Heart left ventricle (tissue), 16 donors: ENCODE measurements around the gene BCL2L12. TPM values are rescaled to one million over a fixed set of nuclear protein-coding genes. Genes with fewer than 3 reads are reported as not detected.

Experiments
- ATAC-seq, 4 donors: fragments of 200-7000 bp; cut with Tn5 transposase; one replicate each; pipeline ENCODE4 v1.9.1; 2020 to 2022; ENCODE audit warnings: moderate library complexity in 4 of 4, mild to moderate bottlenecking in 3 of 4, moderate number of reproducible peaks in 1 of 4
- DNase-seq, 5 donors: peaks; one replicate each; pipeline ENCODE4 v3.0.0-alpha.2; 2020
- H3K27ac ChIP-seq, 12 donors: fragments of 200-600 bp; sonication (generic) in 4 of 12; one replicate each; pipeline versions ENCODE4 v1.5.0 to v1.8.0; 2016 to 2022; ENCODE audit warnings: mild to moderate bottlenecking in 2 of 12
- H3K27me3 ChIP-seq, 9 donors: fragments of 200-600 bp; sonication (generic) in 2 of 9; one replicate each; pipeline versions ENCODE4 v1.5.1 to v1.8.0; 2016 to 2022; ENCODE audit warnings: mild to moderate bottlenecking in 3 of 9
- H3K36me3 ChIP-seq, 9 donors: fragments of 200-600 bp; sonication (generic) in 2 of 9; one replicate each; pipeline versions ENCODE4 v1.5.0 to v1.8.0; 2018 to 2022; ENCODE audit warnings: mild to moderate bottlenecking in 2 of 9
- H3K4me1 ChIP-seq, 12 donors: fragments of 200-600 bp; sonication (generic) in 4 of 12; one replicate each; pipeline versions ENCODE4 v1.5.0 to v1.8.0; 2016 to 2022; ENCODE audit warnings: mild to moderate bottlenecking in 3 of 12
- H3K4me3 ChIP-seq, 12 donors: fragments of 200-600 bp; sonication (generic) in 4 of 12; one replicate each; pipeline versions ENCODE4 v1.5.0 to v1.8.0; 2017 to 2022; ENCODE audit warnings: mild to moderate bottlenecking in 9 of 12, moderate library complexity in 4 of 12
- H3K9me3 ChIP-seq, 12 donors: fragments of 200-600 bp; sonication (generic) in 4 of 12; one replicate each; pipeline versions ENCODE4 v1.5.0 to v1.8.0; 2016 to 2022; ENCODE audit warnings: mild to moderate bottlenecking in 1 of 12
- CTCF ChIP-seq, 12 donors: fragments of 200-600 bp; sonication (generic) in 4 of 12; IDR thresholded peaks; one replicate each; pipeline versions ENCODE4 v1.5.0 to v1.8.0; 2018 to 2022; ENCODE audit warnings: antibody characterized with exemption in 12 of 12, mild to moderate bottlenecking in 5 of 12
- POLR2A ChIP-seq, 2 donors: fragments of 450-650 bp; IDR thresholded peaks; one replicate each; pipeline ENCODE4 v1.6.1; 2017; ENCODE audit warnings: antibody characterized with exemption in 2 of 2, mild to moderate bottlenecking in 2 of 2, moderate library complexity in 2 of 2
- WGBS, 4 donors: extraction: QIAGEN DNeasy Blood & Tissue Kit in 2 of 4; methylation state at CpG; one replicate each; pipeline versions ENCODE4 v1.1.5 to v1.1.7; 2013 to 2018; 5-methylcytosine and 5-hydroxymethylcytosine counted together
- intact Hi-C, 10 donors: fragments of 100-400 bp; cut with DNase I; formaldehyde crosslinking; loops; one replicate each; pipeline versions ENCODE4 v1.11.1 to v1.14.2; 2022
- polyA plus RNA-seq, 2 donors: library from polyadenylated mRNA; stranded (reverse); fragments of 200-250 nt; gene quantifications; one replicate each; pipeline ENCODE4 v1.2.3, GENCODE V29; 2013
- total RNA-seq, 9 donors: library from RNA; depleted of rRNA in 2 of 9; stranded (reverse); fragments of >200 nt in 2 of 9; fragmentation: NEBNext Ultra II Directional in 3 of 9; extraction: Animal tissue kit (Norgen Biotek cat#: 25700) in 3 of 9; gene quantifications; one replicate each; pipeline versions ENCODE4 v1.1.0 to v1.2.4, GENCODE V29; 2016 to 2023
- donor health status: ischemic (EF 13 %, LVEDD 7.1; RV severe dilation, severe dysfunction).
- donor health status: healthy with polysubstance abuse.
- donor health status: DM: no; HTN: yes; CAD: no.
- donor health status: DM: no; HTN: no; CAD: no.
- donor health status: ischemic (EF 25% LVEDD 6.9; RV normal size, moderate dysfunction).
- donor health status: ischemic (EF 25% LVEDD 5.7; RV mildly dilated, moderate dysfunction).
- donor health status: healthy.
- donor health status: DM: yes; HTN: yes; CAD: no.
- donor health status: ischemic (EF 35%, LVEDD 5.7; RV mildly dilated, moderate dysfunction).
- donor health status: nonischemic (EF 11% LVEDD 7.7; RV severe dilation, severe dysfunction).
- donor health status: DM: yes; HTN: yes; CAD: no.
- donor health status: PGD.
- donor health status: ischemic (EF 29% LVEDD 5.4; RV normal size, mild dysfunction).
- donor health status: nonischemic (EF 23%, LVEDD 6.1; RV moderate dilation, normal function).

BCL2L12 gene
- total and polyA plus RNA-seq, 11 donors, result 5.9 to 18.6 (median 10.5) TPM

DNA sequence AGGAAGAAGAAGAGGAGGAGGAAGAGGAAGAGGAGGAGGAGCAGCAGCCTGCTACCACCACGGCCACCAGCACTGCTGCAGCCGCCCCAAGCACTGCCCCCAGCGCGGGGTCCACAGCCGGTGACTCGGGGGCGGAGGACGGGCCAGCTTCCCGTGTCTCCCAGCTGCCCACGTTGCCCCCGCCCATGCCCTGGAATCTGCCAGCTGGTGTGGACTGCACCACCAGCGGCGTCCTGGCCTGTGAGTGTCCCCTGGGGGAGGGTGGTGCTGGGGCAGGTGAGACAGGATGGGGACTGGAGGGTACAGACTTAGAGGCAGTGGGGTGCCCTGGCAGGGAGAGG lies 12.3 kb upstream of the BCL2L12 start:
- TF ChIP-seq POLR2A (IDR thresholded peaks at IDR 0.05) (no peak), CTCF (IDR thresholded peaks at IDR 0.05) (no peak)
- WGBS, 4 donors, result 82 to 86% (median 85%) methylated on average over 10 to 13 of the region's 13 CpGs
- Histone ChIP-seq H3K4me3 (no peak overlapping the region), H3K27ac (no peak overlapping the region), H3K9me3 (no peaks in the 10 kb centered on the region), H3K36me3 (peaks cover 3 to 94% (median 87%) of the 10 kb centered on the region in 9 donors), H3K4me1 (no peaks in the 10 kb centered on the region), H3K27me3 (no peaks in the 10 kb centered on the region)
- intact Hi-C loops, result no loop called here
- no peak for ATAC-seq
- DNase-seq, result no peak

GRCh38 chr19:49654581-49654980 lies 11.2 kb upstream of the BCL2L12 start:
- H3K4me3 ChIP-seq, result no peak overlapping the region
- DNase-seq, result no peak
- H3K36me3 ChIP-seq, result peaks cover 6 to 98% (median 88%) of the 10 kb centered on the region in 9 donors

GRCh38 chr19:49655570-49656455 lies 9.9 kb upstream of the BCL2L12 start:
- H3K27ac ChIP-seq, result no peak overlapping the region
- DNase-seq (no peak), ATAC-seq (no peak)
- H3K4me3 ChIP-seq, result no peak overlapping the region
- H3K9me3 ChIP-seq, result no peaks in the 10 kb centered on the region
- 89 to 94% (median 90%) methylated on average over 17 to 23 of the region's 23 CpGs for WGBS, 4 donors
- no peaks in the 10 kb centered on the region for H3K27me3 ChIP-seq
- H3K4me1 ChIP-seq, result no peaks in the 10 kb centered on the region
- intact Hi-C loops, result no loop called here
- TF ChIP-seq POLR2A (IDR thresholded peaks at IDR 0.05) (no peak), CTCF (IDR thresholded peaks at IDR 0.05) (no peak)
- peaks cover 6 to 97% (median 90%) of the 10 kb centered on the region in 9 donors for H3K36me3 ChIP-seq

More at GRCh38 chr19:49654581-49654980, 11.2 kb upstream of the BCL2L12 start:
- intact Hi-C loops, result no loop called here
- no peaks in the 10 kb centered on the region for H3K9me3 ChIP-seq
- 76 to 83% (median 76%) methylated on average over 10 of the region's 10 CpGs for WGBS, 4 donors
- no peak for TF ChIP-seq POLR2A (IDR thresholded peaks at IDR 0.05)
- no peak for TF ChIP-seq CTCF (IDR thresholded peaks at IDR 0.05)
- H3K4me1 ChIP-seq, result no peaks in the 10 kb centered on the region
- H3K27me3 ChIP-seq, result no peaks in the 10 kb centered on the region
- H3K27ac ChIP-seq, result no peak overlapping the region
- ATAC-seq, result no peak

- ATAC-seq, result no peak
- no peak for DNase-seq
- intact Hi-C loops, result no loop called here
- Histone ChIP-seq H3K4me3 (no peak overlapping the region), H3K27ac (no peak overlapping the region), H3K27me3 (no peaks in the 10 kb centered on the region), H3K9me3 (no peaks in the 10 kb centered on the region), H3K36me3 (peaks cover 6 to 98% (median 92%) of the 10 kb centered on the region in 9 donors), H3K4me1 (no peaks in the 10 kb centered on the region)
- TF ChIP-seq CTCF (IDR thresholded peaks at IDR 0.05) (no peak), POLR2A (IDR thresholded peaks at IDR 0.05) (no peak)
- 91 to 93% (median 91%) methylated on average over 15 to 17 of the region's 17 CpGs for WGBS, 4 donors
Measured at GRCh38 chr19:49656456-49657109, 9.2 kb upstream of the BCL2L12 start.
